Smooth muscle cell (in vitro differentiated cells): Measurements from ENCODE around the gene ARHGAP27. TPM values are rescaled to one million over a fixed set of nuclear protein-coding genes. Genes with fewer than 3 reads are reported as not detected.

Experiments used
- DNase-seq: peaks from one replicate; lab custom pipeline; 2025; ENCODE audit not compliant: unreplicated experiment; lab: John Stamatoyannopoulos, UW
- H2AFZ ChIP-seq: fragments of 200-600 bp; sonication (generic); 2 replicates; pipeline ENCODE4 v1.6.0; 2016; ENCODE audit warnings: antibody characterized with exemption, low read depth, mild to moderate bottlenecking
- H3F3A ChIP-seq: fragments of 200-600 bp; sonication (generic); 2 replicates; pipeline ENCODE4 v1.6.0; 2017; ENCODE audit warnings: antibody characterized with exemption, low read depth
- H3K27ac ChIP-seq: fragments of 200-600 bp; sonication (generic); 2 replicates; pipeline ENCODE4 v1.5.1; 2016; ENCODE audit warnings: low read depth, mild to moderate bottlenecking
- H3K27me3 ChIP-seq: fragments of 200-600 bp; sonication (generic); 2 replicates; pipeline ENCODE4 v1.6.1; 2016; ENCODE audit warnings: low read depth, mild to moderate bottlenecking
- H3K36me3 ChIP-seq: fragments of 200-600 bp; sonication (generic); 2 replicates; pipeline ENCODE4 v1.5.1; 2016; ENCODE audit warnings: low read depth
- H3K4me1 ChIP-seq: fragments of 200-600 bp; sonication (generic); 2 replicates; pipeline ENCODE4 v1.5.1; 2016; ENCODE audit warnings: low read depth
- H3K4me2 ChIP-seq: fragments of 200-600 bp; sonication (generic); 2 replicates; pipeline ENCODE4 v1.6.0; 2016; ENCODE audit warnings: mild to moderate bottlenecking
- H3K4me3 ChIP-seq: fragments of 200-600 bp; sonication (generic); 2 replicates; pipeline ENCODE4 v1.5.1; 2016; ENCODE audit warnings: mild to moderate bottlenecking
- H3K79me2 ChIP-seq: fragments of 200-600 bp; sonication (generic); 2 replicates; pipeline ENCODE4 v1.6.0; 2016; ENCODE audit warnings: low read depth, mild to moderate bottlenecking
- H3K9ac ChIP-seq: fragments of 200-600 bp; sonication (generic); 2 replicates; pipeline ENCODE4 v1.6.0; 2016; ENCODE audit warnings: low read depth
- H3K9me3 ChIP-seq: fragments of 200-600 bp; sonication (generic); replicated peaks from 2 replicates; pipeline ENCODE4 v1.5.1; 2016; ENCODE audit warnings: low read depth
- H4K20me1 ChIP-seq: fragments of 200-600 bp; sonication (generic); 2 replicates; pipeline ENCODE4 v1.6.0; 2016; ENCODE audit warnings: low read depth
- WGBS: methylation state at CpG from one replicate; pipeline ENCODE4 v1.1.7; 2016; ENCODE audit warnings: low lambda C conversion rate; 5-methylcytosine and 5-hydroxymethylcytosine counted together
- polyA plus RNA-seq: library from polyadenylated mRNA; unstranded; fragments of >200 nt; fragmentation: Nextera tagmentation; extraction: Ambion mirVana; gene quantifications from 2 replicates; pipeline ENCODE4 v1.2.1, GENCODE V29; 2016
- total RNA-seq: library from RNA; depleted of rRNA; stranded (reverse); fragments of >200 nt; gene quantifications from 2 replicates; pipeline ENCODE4 v1.2.3, GENCODE V29; 2014
- TF ChIP-seq, protein P1 (sequence below): fragments of 200-600 bp; sonication (generic); IDR thresholded peaks from 2 replicates; pipeline ENCODE4 v1.5.1; 2017; ENCODE audit warnings: borderline replicate concordance, mild to moderate bottlenecking, antibody characterized with exemption; ENCODE audit not compliant: insufficient read depth, poor library complexity, severe bottlenecking

ARHGAP27 gene
- total and polyA plus RNA-seq, 2 experiments from 2014 or later = 3.6 to 3.7 TPM

DNA sequence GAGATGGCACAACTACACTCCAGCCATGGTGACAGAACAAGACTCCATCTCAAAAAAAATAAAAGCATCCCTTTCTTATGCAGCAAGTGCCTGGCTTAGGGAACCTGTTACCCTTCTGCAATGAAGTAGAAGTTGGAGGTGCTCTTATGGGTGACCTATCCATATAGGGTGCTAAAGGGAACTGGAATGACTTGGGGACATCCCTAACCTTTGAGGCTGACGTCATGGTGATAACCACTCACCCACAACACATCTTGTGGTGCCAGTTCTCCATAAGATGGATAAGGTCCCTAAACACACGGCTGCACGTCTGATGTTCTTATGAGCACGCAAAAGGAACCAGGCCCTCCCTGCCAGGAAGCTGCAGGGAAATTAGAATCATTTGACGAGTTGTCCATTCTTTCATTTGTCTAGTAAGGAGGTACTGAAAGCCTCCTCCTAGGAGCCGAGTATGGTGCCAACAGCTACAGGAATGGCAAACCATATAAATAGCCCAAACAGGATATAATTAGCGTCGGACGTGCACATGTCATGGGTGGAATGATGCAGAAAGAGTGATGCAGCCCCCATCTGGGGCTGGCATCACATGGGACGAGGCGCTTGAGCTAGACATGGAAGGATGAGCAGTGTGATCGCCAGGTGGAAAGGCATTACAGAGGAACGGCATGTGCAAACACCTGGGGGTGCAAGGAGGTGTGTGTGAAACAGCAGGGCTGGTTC is 52.5 kb downstream of the ARHGAP27 start:
- H3F3A ChIP-seq = no peaks in the 10 kb centered on the region
- H3K27ac ChIP-seq = no peak overlapping the region
- H3K27me3 ChIP-seq = no peaks in the 10 kb centered on the region
- H3K79me2 ChIP-seq = no peaks in the 10 kb centered on the region
- H3K36me3 ChIP-seq = no peaks in the 10 kb centered on the region
- no peak overlapping the region for H3K9ac ChIP-seq
- WGBS = 93% methylated on average over 13 of the region's 13 CpGs
- no peak overlapping the region for H2AFZ ChIP-seq
- H4K20me1 ChIP-seq = no peaks in the 10 kb centered on the region
- no peak overlapping the region for H3K4me2 ChIP-seq
- H3K4me1 ChIP-seq = no peaks in the 10 kb centered on the region
- no peak for DNase-seq
- H3K4me3 ChIP-seq = no peak overlapping the region
- TF ChIP-seq, protein P1, sequence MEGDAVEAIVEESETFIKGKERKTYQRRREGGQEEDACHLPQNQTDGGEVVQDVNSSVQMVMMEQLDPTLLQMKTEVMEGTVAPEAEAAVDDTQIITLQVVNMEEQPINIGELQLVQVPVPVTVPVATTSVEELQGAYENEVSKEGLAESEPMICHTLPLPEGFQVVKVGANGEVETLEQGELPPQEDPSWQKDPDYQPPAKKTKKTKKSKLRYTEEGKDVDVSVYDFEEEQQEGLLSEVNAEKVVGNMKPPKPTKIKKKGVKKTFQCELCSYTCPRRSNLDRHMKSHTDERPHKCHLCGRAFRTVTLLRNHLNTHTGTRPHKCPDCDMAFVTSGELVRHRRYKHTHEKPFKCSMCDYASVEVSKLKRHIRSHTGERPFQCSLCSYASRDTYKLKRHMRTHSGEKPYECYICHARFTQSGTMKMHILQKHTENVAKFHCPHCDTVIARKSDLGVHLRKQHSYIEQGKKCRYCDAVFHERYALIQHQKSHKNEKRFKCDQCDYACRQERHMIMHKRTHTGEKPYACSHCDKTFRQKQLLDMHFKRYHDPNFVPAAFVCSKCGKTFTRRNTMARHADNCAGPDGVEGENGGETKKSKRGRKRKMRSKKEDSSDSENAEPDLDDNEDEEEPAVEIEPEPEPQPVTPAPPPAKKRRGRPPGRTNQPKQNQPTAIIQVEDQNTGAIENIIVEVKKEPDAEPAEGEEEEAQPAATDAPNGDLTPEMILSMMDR = no peak
- no peaks in the 10 kb centered on the region for H3K9me3 ChIP-seq

DNA sequence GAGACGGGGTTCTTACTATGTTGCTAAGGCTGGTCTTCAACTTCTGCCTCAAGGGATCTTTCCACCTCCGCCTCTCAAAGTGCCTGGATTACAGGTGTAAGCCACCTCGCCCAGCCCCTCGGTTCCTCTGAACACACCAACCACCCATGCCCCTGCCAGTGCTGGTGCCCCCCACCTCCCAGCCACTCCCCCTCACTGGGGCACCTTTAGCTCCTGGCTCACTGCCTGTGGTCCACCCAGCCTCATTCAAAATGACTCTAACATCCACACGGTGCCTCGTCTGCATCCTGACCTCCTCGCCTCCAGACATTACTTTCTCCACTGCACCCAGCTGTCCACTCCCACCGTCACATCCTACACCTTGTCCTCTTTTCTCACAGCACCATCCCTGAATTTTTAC is 55.3 kb downstream of the ARHGAP27 start:
- TF ChIP-seq, protein P1 = no peak
- H3K4me1 ChIP-seq = peaks cover under 1% of the 10 kb centered on the region
- WGBS = 91% methylated on average over 5 of the region's 8 CpGs

DNA sequence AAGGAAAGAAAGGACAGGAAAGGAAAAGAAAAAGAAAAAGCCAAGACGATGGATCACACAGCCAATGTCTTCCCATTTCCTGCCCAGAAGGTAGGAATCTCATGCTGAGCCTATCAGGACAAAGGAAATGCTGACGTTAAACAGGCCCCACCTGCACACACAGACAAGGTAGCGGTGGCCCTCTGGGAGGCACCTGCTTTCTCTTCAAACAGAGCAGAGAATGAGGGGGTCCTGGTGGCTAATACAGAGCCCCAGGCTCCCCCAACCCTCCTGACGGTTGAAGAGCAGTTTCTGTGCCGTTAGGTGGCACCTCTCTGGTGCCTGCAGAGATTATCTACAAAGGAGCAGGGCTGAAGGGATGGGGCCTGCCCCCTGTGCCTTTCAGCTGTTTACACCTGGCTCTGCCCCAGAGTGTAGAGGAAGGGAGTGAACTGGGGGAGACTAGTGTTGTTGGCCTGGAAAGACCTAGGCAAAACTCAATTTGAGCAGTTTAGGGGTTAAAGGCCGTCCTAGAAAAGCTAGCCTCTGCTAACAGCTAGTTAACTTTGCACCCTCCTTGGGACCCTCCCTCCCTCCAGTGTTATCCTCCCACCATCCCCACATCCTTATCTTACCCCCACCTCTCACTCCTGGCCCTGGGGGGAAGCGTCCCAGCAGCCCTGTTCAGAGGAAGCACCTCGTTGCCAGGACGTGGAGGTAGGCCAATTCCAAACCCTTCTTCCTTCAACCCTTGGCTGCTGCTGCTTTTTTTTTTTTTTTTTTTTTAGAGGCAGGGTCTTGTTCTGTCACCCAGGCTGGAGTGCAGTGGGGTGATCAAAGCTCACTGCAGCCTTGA is 56.3 kb downstream of the ARHGAP27 start:
- peaks cover 10% of the 10 kb centered on the region for H3F3A ChIP-seq
- H3K79me2 ChIP-seq = no peaks in the 10 kb centered on the region
- peaks cover 8% of the 10 kb centered on the region for H3K4me1 ChIP-seq
- H4K20me1 ChIP-seq = no peaks in the 10 kb centered on the region
- H2AFZ ChIP-seq = no peak overlapping the region
- no peaks in the 10 kb centered on the region for H3K27me3 ChIP-seq
- no peak for DNase-seq
- TF ChIP-seq, protein P1 = no peak
- 75% methylated on average over 9 of the region's 9 CpGs for WGBS
- no peaks in the 10 kb centered on the region for H3K36me3 ChIP-seq
- H3K9ac ChIP-seq = no peak overlapping the region
- H3K9me3 ChIP-seq = no peaks in the 10 kb centered on the region
- no peak overlapping the region for H3K27ac ChIP-seq
- H3K4me3 ChIP-seq = no peak overlapping the region
- no peak overlapping the region for H3K4me2 ChIP-seq

More for the DNA sequence above, 55.3 kb downstream of the ARHGAP27 start:
- peaks cover 3% of the 10 kb centered on the region for H3F3A ChIP-seq
- no peaks in the 10 kb centered on the region for H3K27me3 ChIP-seq
- H3K79me2 ChIP-seq = no peaks in the 10 kb centered on the region
- H4K20me1 ChIP-seq = no peaks in the 10 kb centered on the region
- H3K9me3 ChIP-seq = no peaks in the 10 kb centered on the region
- H3K4me2 ChIP-seq = no peak overlapping the region
- H2AFZ ChIP-seq = no peak overlapping the region
- DNase-seq = no peak
- no peak overlapping the region for H3K27ac ChIP-seq
- no peak overlapping the region for H3K9ac ChIP-seq
- no peak overlapping the region for H3K4me3 ChIP-seq
- H3K36me3 ChIP-seq = no peaks in the 10 kb centered on the region
